HG02852 (cell line): Measurements from ENCODE around the gene LIX1L.

Experiments used
- ATAC-seq: cut with Tn5 transposase; IDR thresholded peaks from one replicate; pipeline ENCODE4 v1.9.1; 2021; ENCODE audit warnings: mild to moderate bottlenecking, moderate library complexity; ENCODE audit not compliant: unreplicated experiment

LIX1L gene

DNA sequence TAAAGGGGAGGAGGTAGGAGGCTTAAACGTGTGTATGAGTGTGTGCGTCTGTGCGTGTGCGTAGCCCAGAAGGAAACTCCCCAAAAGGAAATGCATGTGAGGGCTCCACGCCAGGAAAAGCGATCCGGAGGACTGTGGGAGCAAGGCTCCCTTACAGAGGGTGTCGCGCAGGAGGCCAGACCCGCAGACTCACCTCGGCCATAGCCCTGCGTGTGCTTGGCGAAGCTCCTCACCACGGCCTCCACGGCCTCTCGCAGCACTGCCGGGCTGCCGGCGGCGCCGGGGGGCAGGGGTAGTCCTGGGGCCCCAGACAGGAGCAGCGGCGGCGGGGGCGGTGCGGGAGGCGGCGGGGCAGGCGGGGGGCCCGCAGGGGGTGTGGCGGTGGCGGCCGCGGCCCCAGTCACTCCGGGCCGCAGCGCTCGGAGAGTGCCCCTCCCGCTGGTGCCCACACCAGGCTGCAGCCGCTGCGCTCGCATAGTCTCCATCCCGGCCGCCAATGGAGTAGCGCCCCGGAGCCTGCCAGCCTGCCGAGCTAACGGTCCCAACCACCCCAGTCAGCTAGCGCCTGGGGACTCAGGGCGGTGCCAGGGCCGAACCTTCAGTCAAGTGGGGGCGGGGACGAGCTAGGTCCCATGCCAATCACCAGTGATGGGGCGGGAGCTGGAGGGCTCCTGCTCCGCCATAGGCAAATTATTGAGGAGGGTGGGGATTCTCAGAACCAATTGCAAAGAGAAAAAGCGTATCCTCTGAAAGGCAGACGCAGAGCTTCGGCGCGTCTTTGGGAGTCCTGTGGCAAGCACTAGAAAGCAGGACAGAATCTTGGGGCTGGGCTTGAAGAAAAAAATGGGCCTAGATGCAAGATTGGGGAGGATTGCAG, at the start of gene LIX1L:
LIX1L (minus strand) TSS at position 575 of the 877 bp plus-strand sequence; CDS start at position 485, 90 bp downstream.
- peak; percentile 84 for ATAC-seq

DNA sequence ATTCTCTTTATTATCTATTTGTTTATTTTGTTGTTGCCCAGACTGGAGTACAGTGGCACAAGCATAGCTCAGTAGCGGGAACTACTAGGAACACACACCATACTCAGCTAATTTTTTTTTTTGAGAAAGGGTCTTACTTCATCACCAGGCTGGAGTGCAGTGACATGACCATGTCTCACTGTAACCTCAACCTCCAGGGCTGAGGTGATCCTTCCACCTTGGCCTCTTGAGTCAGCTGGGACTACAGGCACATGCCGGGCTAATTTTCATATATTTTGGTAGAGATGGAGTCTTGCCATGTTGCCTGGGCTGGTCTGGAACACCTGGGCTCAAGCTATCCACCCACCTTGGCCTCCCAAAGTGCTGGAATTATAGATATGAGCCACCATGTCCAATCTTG, 43.9 kb upstream of the LIX1L start:
- ATAC-seq: no peak

DNA sequence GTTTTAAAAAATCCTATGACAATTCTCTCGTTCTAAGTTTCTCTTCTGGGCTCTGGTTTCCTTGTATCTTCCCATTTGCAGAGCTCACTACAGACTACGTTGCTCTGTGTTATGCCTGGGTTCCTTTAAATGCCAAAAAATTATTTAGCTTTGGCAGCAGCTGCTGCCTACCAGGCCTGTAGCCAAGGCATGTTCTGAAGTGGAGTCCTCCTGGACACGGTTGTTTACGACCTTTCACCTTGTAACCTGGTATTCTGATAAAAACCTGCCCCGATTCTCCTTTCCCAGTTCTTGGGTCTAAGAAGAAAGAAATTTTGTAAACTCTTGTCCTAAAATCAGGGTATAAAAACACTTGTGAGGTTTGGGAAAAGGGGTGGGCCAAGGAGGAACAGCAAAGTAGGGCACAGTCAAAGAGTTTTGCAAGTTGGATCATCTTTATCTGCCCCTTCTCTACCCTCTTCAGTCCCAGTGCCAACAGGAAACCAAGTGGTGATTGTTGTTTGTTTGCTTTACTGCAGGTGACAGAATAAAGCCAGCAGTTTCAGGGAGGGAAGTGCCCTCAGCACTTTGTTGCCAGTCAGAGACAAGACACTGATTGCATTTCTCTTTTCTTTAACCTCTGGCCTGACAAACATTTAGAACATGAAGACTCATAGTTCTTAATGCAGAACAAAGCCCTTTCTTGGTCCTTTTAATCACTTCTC, 41.7 kb upstream of the LIX1L start:
- no peak for ATAC-seq

DNA sequence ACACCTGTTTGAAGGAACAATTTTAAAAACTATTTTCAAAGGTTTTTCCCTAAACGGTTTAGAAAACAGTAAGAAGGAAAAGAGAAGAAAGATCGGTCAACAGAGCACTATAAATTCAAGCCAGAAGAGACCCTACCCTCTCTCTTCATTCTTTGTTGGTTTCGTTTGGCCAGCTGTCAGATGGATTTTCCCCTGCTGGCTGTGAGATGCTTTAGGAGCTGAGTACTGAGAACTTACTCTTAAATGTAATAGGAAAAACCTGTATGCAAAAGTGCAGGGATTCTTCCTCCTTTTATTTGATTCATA, 39.9 kb upstream of the LIX1L start:
- ATAC-seq: no peak

DNA sequence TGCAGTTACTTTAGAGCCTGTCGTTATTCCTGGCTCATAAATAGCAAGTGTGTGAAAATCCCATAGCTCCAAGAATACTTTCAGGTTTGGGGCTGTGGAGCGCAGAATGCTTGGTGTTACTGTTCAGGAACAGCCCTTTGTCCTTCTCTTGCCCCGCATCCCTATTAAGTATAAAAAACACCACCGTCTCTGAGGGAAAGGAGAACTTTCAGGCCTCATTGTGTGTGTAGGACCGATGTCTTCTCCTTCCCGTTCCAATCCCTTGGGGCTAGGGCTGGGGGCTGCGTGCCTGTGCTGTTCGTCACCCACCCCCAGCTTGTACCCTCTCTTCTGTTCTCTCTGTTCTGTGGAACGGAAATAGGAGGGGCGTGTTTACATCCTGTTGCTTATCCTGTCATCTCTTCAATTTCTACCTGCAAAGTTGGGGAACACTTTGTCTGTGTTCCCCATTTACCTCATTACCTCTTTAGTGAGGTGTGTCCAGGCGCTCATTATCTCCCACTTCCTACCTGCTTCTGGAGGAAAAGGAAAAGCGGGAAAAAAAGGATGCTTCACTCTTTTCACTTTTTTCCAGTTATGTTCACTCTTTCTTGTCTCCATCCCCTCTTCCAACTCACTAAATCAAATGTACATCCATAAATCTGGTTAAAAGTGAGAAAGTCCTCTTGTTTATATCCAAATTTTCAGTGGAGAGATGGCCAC, 39.4 kb upstream of the LIX1L start:
- ATAC-seq: no peak

DNA sequence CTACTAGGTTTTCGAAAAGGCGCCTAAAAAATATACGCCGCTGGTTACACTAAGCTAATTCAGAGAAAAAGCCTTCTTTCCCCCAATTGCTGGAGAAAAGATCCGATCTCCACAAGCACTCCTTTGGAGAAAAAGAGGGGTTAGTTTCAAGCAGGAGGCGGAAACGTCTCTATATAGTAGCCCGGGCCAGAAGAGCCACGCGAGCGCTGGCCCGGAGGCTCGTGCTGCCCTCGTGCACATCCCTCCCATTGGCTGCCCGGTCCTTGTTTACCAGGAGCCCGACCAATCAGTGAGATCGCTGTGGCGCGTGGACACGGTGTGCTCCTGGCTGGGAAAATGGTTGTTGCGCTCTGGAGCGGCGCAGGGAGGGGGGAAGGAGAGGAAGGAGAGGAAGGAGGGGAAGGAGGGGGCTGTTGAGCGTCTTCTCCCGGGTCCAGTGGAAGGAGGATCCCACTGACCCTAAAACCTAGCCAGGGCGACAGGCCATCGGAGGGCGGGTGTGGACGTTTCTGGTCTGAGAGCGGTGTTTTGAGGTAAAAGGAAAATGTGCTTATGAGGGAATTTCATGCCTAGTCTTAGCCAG, 38.7 kb upstream of the LIX1L start, which contains the start of gene TXNIP:
TXNIP (minus strand) TSS at position 147 of the 583 bp plus-strand sequence. CDS start 313 bp downstream, outside the sequence.
- peak; percentile 94 for ATAC-seq

DNA sequence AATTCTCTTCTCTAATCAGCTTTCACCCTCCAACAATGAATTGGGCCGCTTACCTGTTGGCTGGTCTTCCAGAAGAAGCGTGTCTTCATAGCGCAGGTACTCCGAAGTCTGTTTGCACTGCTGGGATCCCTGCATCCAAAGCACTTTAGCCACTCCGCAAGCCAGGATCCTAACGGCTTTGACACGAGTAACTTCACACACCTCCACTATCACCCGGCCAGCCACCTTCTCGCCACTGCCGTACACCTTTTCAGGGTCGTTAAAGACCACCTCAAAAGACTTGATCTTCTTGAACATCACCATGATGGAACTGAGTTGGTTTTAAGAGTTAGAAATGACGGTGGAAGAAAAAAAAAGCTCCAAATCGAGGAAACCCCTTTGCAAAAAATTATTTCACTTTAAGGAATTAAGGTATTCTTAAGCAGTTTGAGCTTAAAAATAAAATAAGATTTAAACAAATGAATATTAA, 38.2 kb upstream of the LIX1L start:
- ATAC-seq: no peak

DNA sequence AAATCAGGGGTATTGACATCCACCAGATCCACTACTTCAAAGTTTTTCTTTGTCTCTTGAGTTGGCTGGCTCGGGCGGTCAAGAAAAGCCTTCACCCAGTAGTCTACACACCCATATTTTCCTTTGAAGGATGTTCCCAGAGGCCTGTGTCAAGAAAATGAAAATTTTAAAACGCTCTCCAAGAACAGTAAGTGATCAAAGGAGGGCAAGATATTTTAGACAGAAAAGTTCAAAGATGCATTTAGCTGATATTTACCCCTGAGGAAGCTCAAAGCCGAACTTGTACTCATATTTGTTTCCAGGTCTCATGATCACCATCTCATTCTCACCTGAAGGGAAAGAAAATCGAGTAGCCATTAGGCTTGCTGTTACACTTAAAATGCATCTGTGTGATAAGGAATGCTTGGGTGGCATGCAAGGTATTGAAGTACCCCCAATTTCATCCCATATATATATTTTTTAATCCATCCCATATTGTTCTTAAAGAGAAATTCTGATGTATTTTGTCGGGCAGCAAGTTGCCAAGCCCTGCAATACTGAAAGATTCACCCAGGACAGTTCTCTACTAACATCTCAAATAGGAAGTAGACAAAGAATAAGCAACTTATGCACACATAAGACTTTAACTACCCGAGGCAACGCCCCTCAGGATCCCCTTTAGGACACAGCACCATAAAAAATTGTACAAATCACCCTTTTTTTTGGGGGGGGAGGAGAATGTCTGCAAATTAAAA, 37.5 kb upstream of the LIX1L start:
- no peak for ATAC-seq

DNA sequence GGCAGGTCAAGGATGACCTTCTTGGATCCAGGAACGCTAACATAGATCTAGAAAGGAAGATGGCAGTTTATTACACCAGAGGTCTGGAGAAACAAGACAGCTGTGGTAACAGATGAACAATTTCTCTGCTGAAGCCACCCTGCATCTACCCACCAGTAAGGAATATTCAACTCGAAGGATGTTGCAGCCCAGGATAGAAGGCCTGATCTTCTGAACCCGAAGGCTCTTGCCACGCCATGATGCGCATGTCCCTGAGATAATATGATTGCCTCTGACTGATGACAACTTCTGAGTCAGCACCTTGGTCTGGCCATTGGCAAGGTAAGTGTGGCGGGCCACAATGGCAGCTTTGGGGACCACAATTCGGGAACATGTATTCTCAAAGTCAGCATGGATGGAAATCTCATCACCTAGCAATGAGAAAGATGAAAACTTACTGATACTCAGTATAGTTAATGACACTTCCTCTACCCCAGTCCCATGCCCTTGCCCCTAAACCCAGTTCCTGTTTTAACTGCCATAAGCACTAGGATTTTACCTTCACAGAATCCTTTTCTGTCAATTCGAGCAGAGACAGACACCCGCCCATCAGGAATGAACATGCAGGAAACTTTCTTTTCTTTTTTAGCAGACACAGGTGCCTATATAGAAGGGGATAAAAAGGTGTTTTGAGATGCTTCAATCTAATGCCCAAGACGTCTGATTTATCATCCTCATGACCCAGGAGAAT, 36.7 kb upstream of the LIX1L start:
- ATAC-seq: no peak

DNA sequence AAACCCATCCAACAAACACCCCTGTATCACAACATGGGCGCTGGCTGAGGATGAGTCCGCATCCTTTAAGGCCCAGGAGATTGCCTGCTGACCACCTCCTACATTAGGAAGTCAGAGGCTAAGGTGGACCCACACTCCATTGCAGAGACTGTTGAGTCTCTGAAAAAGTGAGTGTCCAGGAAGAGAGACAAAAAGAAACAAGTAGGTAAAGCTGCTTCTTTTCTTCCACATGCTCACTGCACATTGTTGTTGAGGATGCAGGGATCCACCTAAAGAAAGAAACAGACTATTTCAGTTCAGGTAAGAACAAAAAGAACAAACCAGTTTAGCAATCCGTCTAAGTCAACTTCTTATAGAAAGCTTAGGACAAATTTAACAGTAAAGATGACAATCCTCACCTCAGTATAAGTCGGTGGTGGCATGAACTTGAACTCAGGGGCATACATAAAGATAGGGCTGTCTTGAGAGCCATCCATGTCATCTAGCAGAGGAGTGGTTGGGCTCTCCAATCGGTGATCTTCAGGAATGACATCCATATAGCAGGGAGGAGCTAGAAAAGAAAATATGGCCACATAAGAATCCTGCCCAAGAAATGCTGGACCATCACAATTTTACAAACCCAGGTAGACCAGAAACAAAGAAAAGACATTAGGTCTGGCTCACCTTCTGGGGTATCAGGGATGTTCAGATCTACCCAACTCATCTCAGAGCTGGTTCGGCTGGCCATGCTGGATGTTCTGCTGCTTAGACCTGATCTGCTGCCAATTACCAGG, 36.0 kb upstream of the LIX1L start:
- no peak for ATAC-seq

DNA sequence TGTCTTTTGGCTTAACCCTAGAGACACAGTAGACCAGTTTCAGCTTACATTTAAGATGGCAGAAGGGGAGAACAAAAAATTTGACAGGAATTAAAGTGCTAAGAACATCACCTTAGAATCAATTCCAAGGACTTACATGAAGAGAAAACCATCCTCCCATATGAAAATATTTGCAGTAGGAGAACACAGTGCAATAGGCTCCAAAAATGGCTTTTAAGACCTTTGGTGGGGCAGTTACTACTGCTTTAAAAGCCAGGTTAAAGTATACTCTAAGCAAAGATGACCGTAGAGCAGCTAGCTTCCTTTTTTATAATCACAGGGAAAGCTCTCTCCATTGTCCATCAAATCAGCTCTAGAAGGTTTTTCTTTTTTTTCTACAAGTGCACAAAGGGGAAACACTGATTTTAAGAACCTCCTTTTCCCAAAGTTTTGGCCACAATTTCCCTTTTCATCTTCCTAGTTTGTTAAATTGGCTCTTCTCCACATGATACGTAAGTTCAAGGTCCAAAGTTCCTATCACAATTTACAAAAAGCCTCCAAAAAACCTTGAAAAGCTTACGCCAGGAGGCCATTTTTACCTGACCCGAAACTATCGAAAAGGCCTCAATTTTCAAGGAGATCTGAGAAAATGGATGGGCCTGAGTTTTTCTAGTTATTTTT, 35.3 kb upstream of the LIX1L start:
- no peak for ATAC-seq

DNA sequence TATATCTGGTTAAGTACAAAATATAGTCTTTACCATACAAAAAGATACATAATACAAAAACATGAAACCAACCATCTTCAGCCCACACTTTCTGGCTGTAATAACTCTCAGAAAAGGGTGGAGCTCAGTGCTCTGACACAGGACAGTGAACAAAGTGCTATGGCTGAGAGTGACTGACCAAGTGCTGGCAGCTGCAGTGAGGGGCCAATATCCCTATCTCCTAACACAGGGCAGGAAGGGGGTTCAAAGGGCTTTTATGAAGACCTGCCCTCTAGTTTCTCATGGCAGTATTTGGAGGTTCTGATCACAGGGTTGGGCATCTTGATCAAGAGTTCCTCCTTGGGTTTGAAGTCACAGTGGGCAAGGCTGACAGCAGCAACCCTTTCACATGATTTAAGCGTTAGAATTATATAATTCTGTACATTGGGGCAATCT, 34.7 kb upstream of the LIX1L start:
- no peak for ATAC-seq

DNA sequence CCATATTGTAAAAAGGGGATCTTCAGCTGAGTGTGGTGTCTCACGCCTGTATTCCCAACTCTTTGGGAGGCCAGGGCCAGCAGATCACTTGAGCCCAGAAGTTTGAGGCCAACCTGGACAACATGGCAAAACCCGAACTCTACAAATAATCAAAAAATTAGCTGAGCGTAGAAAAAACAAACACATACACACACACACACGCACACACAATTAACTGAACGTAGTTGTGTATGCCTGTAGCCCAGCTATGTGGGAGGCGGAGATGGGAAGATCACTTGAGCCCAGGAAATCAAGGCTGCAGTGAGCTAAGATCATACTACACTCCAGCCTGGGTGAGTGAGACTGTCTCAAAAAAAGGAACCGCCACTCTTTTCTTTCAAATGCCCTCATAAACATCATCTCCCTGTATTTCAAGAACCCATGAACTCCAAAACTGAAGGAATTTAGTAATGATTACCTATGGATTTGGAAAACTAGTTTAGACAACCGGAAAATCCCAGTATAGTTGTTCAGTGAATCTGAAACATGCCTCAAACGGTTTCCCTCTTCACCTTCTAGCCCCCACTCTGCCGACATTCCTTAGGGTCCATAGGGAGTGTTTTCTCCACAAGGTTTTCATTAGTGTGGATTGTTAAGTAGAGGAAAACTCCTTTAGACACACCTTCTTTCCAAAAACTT, 34.1 kb upstream of the LIX1L start:
- ATAC-seq: no peak

DNA sequence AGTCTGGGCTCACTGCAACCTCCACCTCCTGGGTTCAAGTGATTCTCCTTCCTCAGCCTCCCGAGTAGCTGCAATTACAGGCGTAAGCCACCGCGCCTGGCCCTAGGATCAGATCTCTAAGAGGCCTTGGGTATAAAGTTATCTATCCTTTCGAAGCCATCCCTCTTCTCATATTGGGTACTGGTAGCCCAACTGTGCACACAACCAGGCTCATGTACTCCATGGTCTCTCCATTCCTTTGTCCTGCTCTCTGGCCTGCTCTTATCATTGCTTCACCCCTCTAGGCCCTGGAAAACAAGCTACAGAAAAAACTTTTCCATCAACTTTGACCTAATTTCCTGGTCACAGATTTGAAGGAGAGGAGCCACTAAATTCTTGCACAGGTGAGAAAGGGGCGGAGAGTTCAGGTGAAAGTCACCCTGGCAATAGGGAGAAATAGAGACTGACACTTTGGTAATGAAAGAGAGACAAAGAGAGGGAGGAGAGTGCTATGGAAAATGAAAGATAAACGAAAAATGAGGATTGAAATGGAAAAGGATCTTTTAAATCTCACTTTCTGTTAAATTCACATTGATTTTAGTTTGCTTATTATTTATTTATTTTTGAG, 32.5 kb upstream of the LIX1L start:
- ATAC-seq: no peak

DNA sequence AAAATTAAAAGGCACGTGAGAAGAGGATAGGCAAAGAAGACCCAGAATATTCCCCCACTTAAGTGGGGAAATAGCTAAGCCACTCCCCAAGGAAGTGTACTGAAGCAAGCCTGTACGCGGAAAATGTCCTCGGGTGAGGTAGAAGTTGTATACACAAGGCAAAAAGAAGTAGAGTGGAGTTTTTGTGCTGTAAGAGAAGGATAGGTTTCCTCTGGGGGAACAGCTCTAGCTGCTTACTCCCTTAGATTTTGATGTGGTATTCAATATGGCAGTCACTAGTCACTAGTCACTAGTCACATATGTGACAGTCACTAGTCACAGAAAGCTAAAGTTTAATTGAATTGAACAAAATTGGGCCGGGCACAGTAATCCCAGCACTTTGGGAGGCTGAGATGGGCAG, 31.0 kb upstream of the LIX1L start:
- ATAC-seq: no peak

DNA sequence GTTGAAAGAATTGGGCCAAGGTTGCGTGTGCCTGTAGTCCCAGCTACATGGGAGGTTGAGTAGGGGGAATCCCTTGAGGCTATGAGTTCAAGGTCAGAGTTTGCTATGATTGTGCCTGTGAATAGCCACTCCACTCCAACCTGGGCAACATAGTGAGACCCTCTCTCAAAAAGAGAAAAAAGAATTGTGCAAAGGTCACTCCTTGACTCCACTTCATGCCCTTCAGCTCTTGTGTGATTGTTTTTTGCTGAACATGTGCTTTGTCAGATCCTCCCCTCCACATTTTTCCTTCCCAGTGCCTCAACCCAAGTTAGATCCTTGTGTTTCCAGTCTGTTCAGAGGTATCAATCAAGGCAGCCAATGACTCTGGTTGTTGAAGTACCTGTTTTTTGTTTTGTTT, 30.1 kb upstream of the LIX1L start:
- ATAC-seq: no peak

DNA sequence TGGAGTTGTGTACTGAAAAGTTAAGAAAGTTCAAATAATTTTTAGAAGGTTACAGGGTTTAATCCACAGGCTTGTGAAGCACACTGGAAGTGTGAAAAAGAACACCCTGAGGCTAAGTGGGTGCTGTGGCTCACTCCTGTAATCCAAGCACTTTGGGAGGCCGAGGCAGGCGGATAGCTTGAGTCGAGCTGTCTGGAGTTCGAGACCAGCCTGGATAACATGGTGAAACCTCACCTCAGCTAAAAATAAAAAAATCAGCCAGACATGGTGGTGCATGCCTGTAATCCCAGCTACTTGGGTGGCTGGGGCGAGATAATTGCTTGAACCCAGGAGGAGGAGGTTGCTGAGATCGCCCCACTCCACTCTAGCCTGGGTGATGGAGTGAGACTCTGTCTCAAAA, 28.7 kb upstream of the LIX1L start:
- no peak for ATAC-seq
